Tibial nerve (tissue), 4 donors: Measurements from ENCODE around the gene LRRC8D.

Experiments
- EP300 ChIP-seq, 2 donors: sonication (generic); formaldehyde crosslinking; IDR thresholded peaks; one replicate each; pipeline ENCODE4 v1.6.1; 2017; ENCODE audit warnings: antibody characterized with exemption in 2 of 2, mild to moderate bottlenecking in 1 of 2
- POLR2A ChIP-seq, 2 donors: fragments of 450-650 bp; IDR thresholded peaks; one replicate each; pipeline ENCODE4 v1.6.1; 2017; ENCODE audit warnings: antibody characterized with exemption in 2 of 2, mild to moderate bottlenecking in 2 of 2, moderate library complexity in 2 of 2
- TF ChIP-seq, protein P1 (sequence below), 5 experiments: fragments of 200-600 bp in 3 of 5; fragments of 450-650 bp in 2 of 5; sonication (generic) in 3 of 5; IDR thresholded peaks; one replicate each; pipeline ENCODE4 v1.5.1; 2016 to 2019; ENCODE audit warnings: antibody characterized with exemption in 5 of 5, mild to moderate bottlenecking in 3 of 5, moderate library complexity in 2 of 5

- TF ChIP-seq, protein P1, sequence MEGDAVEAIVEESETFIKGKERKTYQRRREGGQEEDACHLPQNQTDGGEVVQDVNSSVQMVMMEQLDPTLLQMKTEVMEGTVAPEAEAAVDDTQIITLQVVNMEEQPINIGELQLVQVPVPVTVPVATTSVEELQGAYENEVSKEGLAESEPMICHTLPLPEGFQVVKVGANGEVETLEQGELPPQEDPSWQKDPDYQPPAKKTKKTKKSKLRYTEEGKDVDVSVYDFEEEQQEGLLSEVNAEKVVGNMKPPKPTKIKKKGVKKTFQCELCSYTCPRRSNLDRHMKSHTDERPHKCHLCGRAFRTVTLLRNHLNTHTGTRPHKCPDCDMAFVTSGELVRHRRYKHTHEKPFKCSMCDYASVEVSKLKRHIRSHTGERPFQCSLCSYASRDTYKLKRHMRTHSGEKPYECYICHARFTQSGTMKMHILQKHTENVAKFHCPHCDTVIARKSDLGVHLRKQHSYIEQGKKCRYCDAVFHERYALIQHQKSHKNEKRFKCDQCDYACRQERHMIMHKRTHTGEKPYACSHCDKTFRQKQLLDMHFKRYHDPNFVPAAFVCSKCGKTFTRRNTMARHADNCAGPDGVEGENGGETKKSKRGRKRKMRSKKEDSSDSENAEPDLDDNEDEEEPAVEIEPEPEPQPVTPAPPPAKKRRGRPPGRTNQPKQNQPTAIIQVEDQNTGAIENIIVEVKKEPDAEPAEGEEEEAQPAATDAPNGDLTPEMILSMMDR (IDR thresholded peaks at IDR 0.05): no peak
- TF ChIP-seq POLR2A (IDR thresholded peaks at IDR 0.05): no peak
- TF ChIP-seq EP300 (IDR thresholded peaks at IDR 0.05): no peak
These were observed 150.8 kb downstream of the LRRC8D start for GRCh38 chr1:89971600-89971999.
